ENCODE results near the gene NEGR1.

The NEGR1 gene

DNA sequence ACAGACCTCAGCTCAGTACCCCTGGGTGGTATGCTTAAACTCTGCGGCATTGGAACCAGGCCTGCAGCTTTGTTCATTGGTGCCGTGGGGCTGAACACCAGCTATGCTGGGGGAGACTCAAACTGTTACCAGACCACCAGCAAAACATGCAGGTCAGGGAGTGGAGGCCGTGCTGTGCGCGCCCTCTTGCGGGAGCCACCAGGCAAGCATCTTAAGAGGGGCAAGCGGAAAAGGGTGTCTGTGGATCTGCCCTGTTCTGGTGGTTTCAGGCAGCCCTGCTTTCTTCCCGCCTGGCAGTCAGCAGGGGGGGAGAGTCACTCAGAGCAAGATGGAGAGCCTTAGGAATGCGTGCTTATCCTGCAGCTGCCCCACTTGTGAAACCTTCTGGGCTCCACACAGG lies 924.6 kb downstream of the NEGR1 start:
- no peak overlapping the region for H3K4me3 ChIP-seq (ENCODE audit: low read depth, low read length)
- no peak for DNase-seq (ENCODE audit: low read depth)
- TF ChIP-seq, protein P1, sequence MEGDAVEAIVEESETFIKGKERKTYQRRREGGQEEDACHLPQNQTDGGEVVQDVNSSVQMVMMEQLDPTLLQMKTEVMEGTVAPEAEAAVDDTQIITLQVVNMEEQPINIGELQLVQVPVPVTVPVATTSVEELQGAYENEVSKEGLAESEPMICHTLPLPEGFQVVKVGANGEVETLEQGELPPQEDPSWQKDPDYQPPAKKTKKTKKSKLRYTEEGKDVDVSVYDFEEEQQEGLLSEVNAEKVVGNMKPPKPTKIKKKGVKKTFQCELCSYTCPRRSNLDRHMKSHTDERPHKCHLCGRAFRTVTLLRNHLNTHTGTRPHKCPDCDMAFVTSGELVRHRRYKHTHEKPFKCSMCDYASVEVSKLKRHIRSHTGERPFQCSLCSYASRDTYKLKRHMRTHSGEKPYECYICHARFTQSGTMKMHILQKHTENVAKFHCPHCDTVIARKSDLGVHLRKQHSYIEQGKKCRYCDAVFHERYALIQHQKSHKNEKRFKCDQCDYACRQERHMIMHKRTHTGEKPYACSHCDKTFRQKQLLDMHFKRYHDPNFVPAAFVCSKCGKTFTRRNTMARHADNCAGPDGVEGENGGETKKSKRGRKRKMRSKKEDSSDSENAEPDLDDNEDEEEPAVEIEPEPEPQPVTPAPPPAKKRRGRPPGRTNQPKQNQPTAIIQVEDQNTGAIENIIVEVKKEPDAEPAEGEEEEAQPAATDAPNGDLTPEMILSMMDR (IDR thresholded peaks at IDR 0.05; ENCODE audit: low read depth, low read length, missing control alignments), result no peak

DNA sequence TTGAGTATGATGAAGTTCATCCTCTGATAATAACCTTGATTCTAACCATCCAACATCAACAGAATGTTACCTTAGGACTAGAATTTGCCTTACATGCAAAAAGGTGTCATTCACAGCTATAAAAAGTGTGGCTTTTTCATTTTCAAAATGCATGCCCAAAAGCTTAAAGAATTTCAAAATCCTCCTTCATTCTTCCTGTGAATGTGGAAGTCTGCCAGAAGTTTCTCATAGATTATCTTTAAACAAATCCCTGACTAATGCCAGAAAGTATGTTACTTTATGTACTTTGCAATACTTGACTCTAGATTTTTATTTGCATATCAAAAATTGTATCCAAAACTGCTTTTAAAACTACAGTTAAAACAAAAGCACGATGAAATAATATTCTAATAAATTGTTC lies 930.9 kb downstream of the NEGR1 start:
- H3K4me3 ChIP-seq (ENCODE audit: low read depth, low read length), result no peak overlapping the region
- no peak for DNase-seq (ENCODE audit: low read depth)
- TF ChIP-seq, protein P1 (IDR thresholded peaks at IDR 0.05; ENCODE audit: low read depth, low read length, missing control alignments), result no peak

DNA sequence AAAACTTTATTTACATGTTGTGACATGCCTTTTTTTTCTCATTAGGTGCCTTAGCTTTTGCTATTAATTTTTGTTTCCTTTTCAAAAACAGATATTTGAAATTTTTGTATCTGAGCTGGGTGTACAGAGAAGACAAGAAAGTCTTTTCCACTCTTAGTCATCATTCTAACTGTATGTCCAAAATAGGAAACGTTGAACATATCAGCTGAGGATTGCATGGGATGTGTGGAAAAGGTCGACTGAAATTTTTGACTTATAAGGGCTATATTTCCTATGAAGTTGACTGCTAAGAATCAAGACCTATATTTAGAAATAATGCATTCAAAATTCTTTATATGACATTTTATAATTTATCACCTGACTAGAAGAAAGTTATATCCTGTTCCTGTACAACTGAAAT lies 931.5 kb downstream of the NEGR1 start:
- TF ChIP-seq, protein P1 (IDR thresholded peaks at IDR 0.05; ENCODE audit: low read depth, low read length, missing control alignments), result no peak
- H3K4me3 ChIP-seq (ENCODE audit: low read depth, low read length), result no peak overlapping the region
- no peak for DNase-seq (ENCODE audit: low read depth)

DNA sequence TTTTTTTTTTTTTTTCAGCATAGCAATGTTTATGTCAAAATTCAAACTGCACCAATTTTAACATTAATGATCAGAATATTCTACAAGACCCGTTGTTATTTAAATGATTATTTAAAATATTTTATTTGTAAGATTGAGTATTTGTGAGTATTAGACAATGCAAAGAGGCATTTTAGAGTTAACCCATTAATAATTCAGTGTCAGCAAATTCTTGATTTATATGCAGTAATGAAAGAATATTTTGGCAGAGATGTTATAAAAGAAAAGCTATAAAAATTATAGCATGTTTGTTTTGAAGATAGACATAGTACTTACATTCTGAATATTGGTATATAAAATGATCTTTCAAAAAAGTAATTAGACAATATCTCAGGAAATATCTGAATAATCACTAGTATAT lies 932.0 kb downstream of the NEGR1 start:
- TF ChIP-seq, protein P1 (IDR thresholded peaks at IDR 0.05; ENCODE audit: low read depth, low read length, missing control alignments), result no peak
- no peak overlapping the region for H3K4me3 ChIP-seq (ENCODE audit: low read depth, low read length)
- no peak for DNase-seq (ENCODE audit: low read depth)
